Measurements from ENCODE around the gene CC2D1A. TPM values are rescaled to one million over a fixed set of nuclear protein-coding genes. Genes with fewer than 3 reads are reported as not detected.

The CC2D1A gene
- total RNA-seq, 2 donors from 2014 or later: 35.5 to 52.1 TPM

- H3K9me3 ChIP-seq: no peaks in the 10 kb centered on the region
- H3K36me3 ChIP-seq (replicated peaks in 1 of 2; ENCODE audit: insufficient read depth in 1 of 2, low read depth in 2 of 2): no peaks in the 10 kb centered on the region
- ATAC-seq (no peak), DNase-seq (no peak)
- 82 to 87% methylated on average over 5 of the region's 5 CpGs for WGBS, 2 donors
- intact Hi-C loops (cut with DNase I): no loop called here
- H3K4me1 ChIP-seq: peaks cover 34% of the 10 kb centered on the region
- H3K27ac ChIP-seq: no peak overlapping the region
- TF ChIP-seq CTCF (IDR thresholded peaks at IDR 0.05) (no peak), POLR2A (IDR thresholded peaks at IDR 0.05) (no peak)
- no peaks in the 10 kb centered on the region for H3K27me3 ChIP-seq
- no peak overlapping the region for H3K4me3 ChIP-seq
These were observed 18.5 kb upstream of the CC2D1A start for GRCh38 chr19:13887517-13887916.

GRCh38 chr19:13888281-13888680, 17.7 kb upstream of the CC2D1A start:
- intact Hi-C loops (cut with DNase I): no loop called here
- TF ChIP-seq CTCF (IDR thresholded peaks at IDR 0.05) (no peak), POLR2A (IDR thresholded peaks at IDR 0.05) (no peak)
- no peaks in the 10 kb centered on the region for H3K36me3 ChIP-seq (replicated peaks in 1 of 2; ENCODE audit: insufficient read depth in 1 of 2, low read depth in 2 of 2)
- H3K27me3 ChIP-seq: no peaks in the 10 kb centered on the region
- DNase-seq (no peak), ATAC-seq (no peak)
- 90% methylated on average over 11 to 16 of the region's 16 CpGs for WGBS, 2 donors
- H3K27ac ChIP-seq: no peak overlapping the region
- no peak overlapping the region for H3K4me3 ChIP-seq
- no peaks in the 10 kb centered on the region for H3K9me3 ChIP-seq
- H3K4me1 ChIP-seq: peaks cover 30% of the 10 kb centered on the region

- H3K4me1 ChIP-seq: peaks cover 12% of the 10 kb centered on the region
These were observed 15.9 kb upstream of the CC2D1A start for GRCh38 chr19:13890136-13890535.

GRCh38 chr19:13892870-13893269, 13.1 kb upstream of the CC2D1A start:
- no peaks in the 10 kb centered on the region for H3K36me3 ChIP-seq (replicated peaks in 1 of 2; ENCODE audit: insufficient read depth in 1 of 2, low read depth in 2 of 2)
- H3K4me3 ChIP-seq: no peak overlapping the region
- TF ChIP-seq CTCF (IDR thresholded peaks at IDR 0.05): no peak
- TF ChIP-seq POLR2A (IDR thresholded peaks at IDR 0.05): no peak
- WGBS, 2 donors: 68 to 72% methylated on average over 9 of the region's 9 CpGs
- peaks cover 9% of the 10 kb centered on the region for H3K4me1 ChIP-seq
- no peak for ATAC-seq
- no peak for DNase-seq
- intact Hi-C loops (cut with DNase I): no loop called here
- H3K9me3 ChIP-seq: no peaks in the 10 kb centered on the region
- H3K27me3 ChIP-seq: no peaks in the 10 kb centered on the region
- H3K27ac ChIP-seq: no peak overlapping the region

More at GRCh38 chr19:13890136-13890535, 15.9 kb upstream of the CC2D1A start:
- no peak for ATAC-seq
- Histone ChIP-seq H3K9me3 (no peaks in the 10 kb centered on the region), H3K36me3 (replicated peaks in 1 of 2; ENCODE audit: insufficient read depth in 1 of 2, low read depth in 2 of 2) (no peaks in the 10 kb centered on the region), H3K27ac (no peak overlapping the region), H3K4me3 (no peak overlapping the region), H3K27me3 (no peaks in the 10 kb centered on the region)
- intact Hi-C loops (cut with DNase I): no loop called here
- TF ChIP-seq POLR2A (IDR thresholded peaks at IDR 0.05) (no peak), CTCF (IDR thresholded peaks at IDR 0.05) (no peak)
- WGBS, 2 donors: 88 to 93% methylated on average over 4 to 9 of the region's 13 CpGs
- DNase-seq: no peak

GRCh38 chr19:13894552-13894951, 11.4 kb upstream of the CC2D1A start:
- WGBS, 2 donors: 74 to 78% methylated on average over 5 of the region's 5 CpGs
- no peak overlapping the region for H3K4me3 ChIP-seq
- no peak overlapping the region for H3K27ac ChIP-seq
- no peaks in the 10 kb centered on the region for H3K9me3 ChIP-seq
- TF ChIP-seq CTCF (IDR thresholded peaks at IDR 0.05) (no peak), POLR2A (IDR thresholded peaks at IDR 0.05) (no peak)
- no peak for DNase-seq
- no peaks in the 10 kb centered on the region for H3K27me3 ChIP-seq
- H3K4me1 ChIP-seq: peaks cover 23% of the 10 kb centered on the region
- H3K36me3 ChIP-seq (replicated peaks in 1 of 2; ENCODE audit: insufficient read depth in 1 of 2, low read depth in 2 of 2): no peaks in the 10 kb centered on the region
- ATAC-seq: no peak
- intact Hi-C loops (cut with DNase I): no loop called here

Data from body of pancreas (tissue), 4 donors.